Stomach (tissue), 9 donors: Measurements from ENCODE around the gene HMMR. TPM values are rescaled to one million over a fixed set of nuclear protein-coding genes. Genes with fewer than 3 reads are reported as not detected.
A peak's percentile ranks its signal among the peaks of the same experiment; 100 is the strongest.

ENCODE experiments used
- DNase-seq, 2 donors: peaks; one replicate each; pipeline versions ENCODE4 v3.0.0 to v3.0.0-alpha.2; 2013 to 2019
- H3K27ac ChIP-seq, 5 donors: fragments of 200-600 bp in 4 of 5; sonication (generic) in 4 of 5; one replicate each; pipeline ENCODE4 v1.5.1; 2013 to 2019; ENCODE audit warnings: mild to moderate bottlenecking in 1 of 5, moderate library complexity in 1 of 5
- H3K27me3 ChIP-seq, 3 donors: fragments of 200-600 bp; sonication (generic); one replicate each; pipeline ENCODE4 v1.5.1; 2017 to 2019; ENCODE audit warnings: mixed run types in 1 of 3
- H3K36me3 ChIP-seq, 4 donors: fragments of 200-600 bp; sonication (generic); 1 replicate in 3 of 4; 2 replicates in 1 of 4; pipeline ENCODE4 v1.5.1; 2016 to 2019
- H3K4me1 ChIP-seq, 4 donors: fragments of 200-600 bp; sonication (generic); one replicate each; pipeline ENCODE4 v1.5.1; 2016 to 2019
- H3K4me3 ChIP-seq, 4 donors: fragments of 200-600 bp; sonication (generic) in 3 of 4; one replicate each; pipeline ENCODE4 v1.5.1; 2016 to 2019; ENCODE audit warnings: mild to moderate bottlenecking in 1 of 4
- H3K9me3 ChIP-seq, 4 donors: fragments of 200-600 bp; sonication (generic); one replicate each; pipeline ENCODE4 v1.5.1; 2016 to 2019
- EP300 ChIP-seq: sonication (generic); formaldehyde crosslinking; IDR thresholded peaks from one replicate; pipeline ENCODE4 v1.6.1; 2017; ENCODE audit warnings: antibody characterized with exemption
- POLR2A ChIP-seq, 4 donors: fragments of 450-650 bp; IDR thresholded peaks; one replicate each; pipeline ENCODE4 v1.6.1; 2016; ENCODE audit warnings: antibody characterized with exemption in 4 of 4, control low read depth in 2 of 4, mild to moderate bottlenecking in 1 of 4, moderate library complexity in 1 of 4
- POLR2AphosphoS5 ChIP-seq, 3 donors: sonication (generic); formaldehyde crosslinking; IDR thresholded peaks; one replicate each; pipeline ENCODE4 v1.6.1; 2016; ENCODE audit warnings: antibody characterized with exemption in 3 of 3
- WGBS, 5 donors: extraction: QIAGEN DNeasy Blood & Tissue Kit in 3 of 5; methylation state at CpG; one replicate each; pipeline versions ENCODE4 v1.1.5 to v1.1.7; 2013 to 2018; 5-methylcytosine and 5-hydroxymethylcytosine counted together
- intact Hi-C: fragments of 100-400 bp; cut with DNase I; formaldehyde crosslinking; loops from one replicate; pipeline ENCODE4 v1.15.1; 2023; ENCODE audit warnings: low total_unique reads
- polyA plus RNA-seq, 3 donors: library from polyadenylated mRNA; stranded (reverse); fragments of 200-250 nt; gene quantifications; one replicate each; pipeline ENCODE4 v1.2.3, GENCODE V29; 2013
- total RNA-seq, 5 donors: library from RNA; depleted of rRNA; stranded (reverse); fragments of >200 nt; gene quantifications; one replicate each; pipeline versions ENCODE4 v1.1.0 to v1.2.3, GENCODE V29; 2014 to 2016
- TF ChIP-seq, protein P1 (sequence below), 7 experiments: fragments of 450-650 bp in 4 of 7; fragments of 200-600 bp in 3 of 7; sonication (generic) in 3 of 7; IDR thresholded peaks; one replicate each; pipeline ENCODE4 v1.5.1; 2016 to 2019; ENCODE audit warnings: antibody characterized with exemption in 7 of 7, control low read depth in 2 of 7, mild to moderate bottlenecking in 1 of 7
- donor health status: healthy with polysubstance abuse.
- donor health status: Bipolar disorder and iron deficiency.
- donor health status: healthy.

Gene HMMR
- total and polyA plus RNA-seq, 8 donors, result 0.15 to 37.5 (median 3.3) TPM

DNA sequence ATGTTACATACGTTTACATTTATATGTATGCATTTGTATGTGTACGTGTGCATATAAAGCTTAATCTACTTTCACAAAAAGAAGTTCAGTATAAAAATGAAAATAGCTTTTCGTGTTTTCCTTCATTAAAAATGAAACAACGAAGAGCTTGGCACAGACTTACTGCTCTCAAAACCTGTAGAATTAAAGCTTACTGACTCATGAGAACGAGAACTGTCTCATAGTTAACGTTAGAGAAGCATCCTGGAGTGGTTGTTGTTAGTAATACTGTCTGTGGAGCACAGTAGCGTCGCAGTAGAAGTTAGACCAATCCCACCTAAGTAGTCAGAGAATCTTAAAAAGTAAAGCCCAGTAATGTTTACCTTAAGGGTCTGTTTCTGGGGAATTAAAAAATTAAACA is 46.3 kb downstream of the HMMR start:
- peak in 1 of 2 donors; percentile 26 for DNase-seq
- TF ChIP-seq, protein P1, sequence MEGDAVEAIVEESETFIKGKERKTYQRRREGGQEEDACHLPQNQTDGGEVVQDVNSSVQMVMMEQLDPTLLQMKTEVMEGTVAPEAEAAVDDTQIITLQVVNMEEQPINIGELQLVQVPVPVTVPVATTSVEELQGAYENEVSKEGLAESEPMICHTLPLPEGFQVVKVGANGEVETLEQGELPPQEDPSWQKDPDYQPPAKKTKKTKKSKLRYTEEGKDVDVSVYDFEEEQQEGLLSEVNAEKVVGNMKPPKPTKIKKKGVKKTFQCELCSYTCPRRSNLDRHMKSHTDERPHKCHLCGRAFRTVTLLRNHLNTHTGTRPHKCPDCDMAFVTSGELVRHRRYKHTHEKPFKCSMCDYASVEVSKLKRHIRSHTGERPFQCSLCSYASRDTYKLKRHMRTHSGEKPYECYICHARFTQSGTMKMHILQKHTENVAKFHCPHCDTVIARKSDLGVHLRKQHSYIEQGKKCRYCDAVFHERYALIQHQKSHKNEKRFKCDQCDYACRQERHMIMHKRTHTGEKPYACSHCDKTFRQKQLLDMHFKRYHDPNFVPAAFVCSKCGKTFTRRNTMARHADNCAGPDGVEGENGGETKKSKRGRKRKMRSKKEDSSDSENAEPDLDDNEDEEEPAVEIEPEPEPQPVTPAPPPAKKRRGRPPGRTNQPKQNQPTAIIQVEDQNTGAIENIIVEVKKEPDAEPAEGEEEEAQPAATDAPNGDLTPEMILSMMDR (IDR thresholded peaks at IDR 0.05), result no peak
- no peak for TF ChIP-seq EP300
- no peak for TF ChIP-seq POLR2AphosphoS5 (IDR thresholded peaks at IDR 0.05)
- no peak for TF ChIP-seq POLR2A (IDR thresholded peaks at IDR 0.05)
- Histone ChIP-seq H3K4me1 (peaks cover 23 to 84% (median 56%) of the 10 kb centered on the region in 4 donors), H3K36me3 (peaks cover 0 to 2% (median 0%) of the 10 kb centered on the region in 4 donors), H3K4me3 (peak overlapping the region; percentile 67 to 82 (median 77)), H3K27me3 (no peaks in the 10 kb centered on the region), H3K27ac (peak overlapping the region in 4 of 5 donors; percentile 94 to 99 (median 98)), H3K9me3 (no peaks in the 10 kb centered on the region)
- WGBS, 5 donors, result 0 to 5% (median 1%) methylated on average over 8 of the region's 8 CpGs
- intact Hi-C loops, result no loop called here

DNA sequence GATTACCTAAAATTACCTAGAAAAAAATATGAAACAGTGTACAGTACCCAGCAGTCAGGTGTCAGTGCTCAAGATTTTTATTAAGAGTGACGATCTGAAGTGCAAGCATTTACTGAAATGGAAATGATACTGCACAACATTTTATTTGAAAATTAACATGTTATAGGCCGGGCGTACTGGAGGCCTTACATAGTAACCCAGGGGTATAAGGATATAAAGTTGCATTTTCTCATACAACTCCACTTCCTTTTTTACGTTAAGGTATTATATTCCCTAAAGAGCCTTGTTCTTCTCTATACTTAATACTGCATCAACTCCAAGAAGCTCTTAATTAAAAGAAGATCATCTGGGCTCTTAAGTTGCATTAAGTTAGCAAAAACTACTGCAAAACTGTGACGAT is 48.3 kb downstream of the HMMR start:
- 14 to 28% (median 26%) methylated on average over 5 of the region's 5 CpGs for WGBS, 5 donors
- Histone ChIP-seq H3K4me1 (peaks cover 19 to 78% (median 55%) of the 10 kb centered on the region in 4 donors), H3K27ac (peak overlapping the region in 4 of 5 donors; percentile 70 to 99 (median 96)), H3K36me3 (peaks cover 7 to 22% (median 19%) of the 10 kb centered on the region in 4 donors), H3K9me3 (no peaks in the 10 kb centered on the region), H3K4me3 (peak overlapping the region; percentile 14 to 67 (median 26)), H3K27me3 (no peaks in the 10 kb centered on the region)
- intact Hi-C loops, result no loop called here
- DNase-seq, result no peak
- TF ChIP-seq, protein P1 (IDR thresholded peaks at IDR 0.05), result no peak
- TF ChIP-seq POLR2AphosphoS5 (IDR thresholded peaks at IDR 0.05) (no peak), EP300 (no peak), POLR2A (IDR thresholded peaks at IDR 0.05) (no peak)

DNA sequence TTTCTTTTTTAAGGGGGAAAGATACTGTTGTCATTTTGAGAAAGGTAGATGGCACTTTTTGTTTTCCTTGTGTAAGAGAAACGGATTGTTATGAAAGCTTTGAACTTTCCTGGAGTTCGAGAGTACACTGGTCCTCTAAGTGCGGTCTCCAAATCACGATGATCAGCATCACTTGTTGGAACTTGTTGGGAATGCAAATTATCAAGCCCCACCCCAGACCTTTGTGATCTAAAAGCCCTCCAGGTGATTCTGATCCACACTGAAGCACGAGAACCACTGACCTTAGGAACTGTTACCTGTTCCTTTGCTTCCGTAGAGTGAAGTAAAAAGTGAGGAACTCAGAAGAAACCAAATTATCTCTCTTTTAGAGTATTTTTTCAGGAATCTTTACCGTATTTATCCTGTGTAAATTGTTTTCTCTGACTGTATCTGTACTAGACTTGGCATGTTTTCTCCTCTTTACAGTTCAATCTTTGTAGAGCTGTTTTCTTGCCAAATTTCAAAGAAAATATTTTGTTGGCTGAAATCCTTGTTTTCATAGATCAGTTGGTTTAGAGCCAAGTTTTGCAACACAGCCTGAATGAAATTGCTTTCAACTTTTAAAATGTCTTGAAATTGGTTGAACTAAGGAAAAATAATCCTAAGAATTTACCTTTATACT is 49.0 kb downstream of the HMMR start:
- 6 to 13% (median 8%) methylated on average over 7 of the region's 7 CpGs for WGBS, 5 donors
- Histone ChIP-seq H3K27ac (peak overlapping the region; percentile 66 to 99 (median 94)), H3K36me3 (peaks cover 7 to 29% (median 26%) of the 10 kb centered on the region in 4 donors), H3K4me1 (peaks cover 19 to 71% (median 51%) of the 10 kb centered on the region in 4 donors), H3K27me3 (no peaks in the 10 kb centered on the region), H3K4me3 (peak overlapping the region; percentile 14 to 67 (median 26)), H3K9me3 (no peaks in the 10 kb centered on the region)
- intact Hi-C loops, result no loop called here
- peak; percentile 31 to 69 for DNase-seq
- TF ChIP-seq, protein P1 (IDR thresholded peaks at IDR 0.05), result no peak
- TF ChIP-seq POLR2A (IDR thresholded peaks at IDR 0.05) (no peak), EP300 (no peak), POLR2AphosphoS5 (IDR thresholded peaks at IDR 0.05) (no peak)

DNA sequence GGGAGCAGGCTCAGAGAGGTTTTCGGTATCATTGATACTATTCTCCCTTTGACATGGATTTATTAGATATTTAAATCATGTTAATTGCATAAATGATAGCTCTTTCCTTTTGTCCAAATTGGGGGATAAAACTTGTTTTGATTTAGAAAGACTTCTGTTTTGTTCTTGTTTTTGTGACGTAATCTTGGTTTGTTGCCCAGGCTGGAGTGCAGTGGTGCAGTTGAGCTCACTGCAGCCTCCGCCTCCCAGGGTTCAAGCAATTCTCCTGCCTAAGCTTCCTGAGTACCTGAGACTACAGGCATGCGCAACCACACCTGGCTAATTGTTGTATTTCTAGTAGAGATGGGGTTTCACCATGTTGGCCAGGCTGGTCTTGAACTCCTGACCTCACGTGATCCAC is 52.1 kb downstream of the HMMR start:
- no peak for TF ChIP-seq POLR2AphosphoS5 (IDR thresholded peaks at IDR 0.05)
- no peak for TF ChIP-seq POLR2A (IDR thresholded peaks at IDR 0.05)
- TF ChIP-seq, protein P1 (IDR thresholded peaks at IDR 0.05), result no peak
- no peak for TF ChIP-seq EP300
- intact Hi-C loops, result no loop called here
- Histone ChIP-seq H3K36me3 (peaks cover 21 to 60% (median 57%) of the 10 kb centered on the region in 4 donors), H3K27ac (peak overlapping the region in 1 of 5 donors; percentile 7), H3K4me3 (no peak overlapping the region), H3K27me3 (no peaks in the 10 kb centered on the region), H3K9me3 (no peaks in the 10 kb centered on the region), H3K4me1 (peaks cover 19 to 56% (median 39%) of the 10 kb centered on the region in 4 donors)
- no peak for DNase-seq
- 83 to 91% (median 87%) methylated on average over 5 of the region's 5 CpGs for WGBS, 5 donors
